MM.1S (cell line): ENCODE results near the gene A4GALT.

Experiments used
- CTCF ChIP-seq: fragments of 300-600 bp; sonication (generic); IDR thresholded peaks from 2 replicates; pipeline ENCODE4 v1.5.1; 2016; ENCODE audit warnings: antibody characterized with exemption, low read length, mixed read lengths
- EZH2 ChIP-seq: fragments of 300-600 bp; sonication (generic); optimal IDR thresholded peaks from 2 replicates; pipeline ENCODE3; 2017; ENCODE audit warnings: low read depth, mild to moderate bottlenecking, antibody characterized with exemption, low read length, mixed read lengths
- EZH2phosphoT487 ChIP-seq: fragments of 300-600 bp; sonication (generic); IDR thresholded peaks from 2 replicates; pipeline ENCODE4 v1.6.1; 2018; ENCODE audit warnings: antibody characterized with exemption, low read length

GRCh38 chr22:42754658-42755057, 34.0 kb upstream of the A4GALT start:
- TF ChIP-seq CTCF, result no peak
- TF ChIP-seq EZH2, result no peak
- no peak for TF ChIP-seq EZH2phosphoT487
